A673 (cell line): ENCODE results near the gene CD72. TPM values are rescaled to one million over a fixed set of nuclear protein-coding genes. Genes with fewer than 3 reads are reported as not detected.
"Not testable (repeated sequence)": the region's sequence is repeated elsewhere in the genome, so short reads cannot be mapped to it uniquely, and the experiment has no call there.

Experiments used
- BruUV-seq: library from RNA; stranded (reverse); fragments of 400-500 nt; replicated peaks from 2 replicates; lab custom pipeline; 2021; lab: Mats Ljungman, UMichigan
- CTCF ChIA-PET: fragments of 300-600 bp; sonication (Branson Sonifier 250); formaldehyde crosslinking; loops from one replicate; lab custom pipeline; 2022; ENCODE audit warnings: antibody characterized with exemption; lab: Charles Lee
- POLR2A ChIA-PET: fragments of 300-600 bp; sonication (Branson Sonifier 250); formaldehyde crosslinking; loops from one replicate; lab custom pipeline; 2022; ENCODE audit warnings: antibody characterized with exemption; ENCODE audit not compliant: low non-redundant PET; lab: Charles Lee
- DNase-seq: peaks from one replicate; pipeline ENCODE4 v3.0.0-alpha.2; 2015; ENCODE audit warnings: low spot score
- H3K27ac ChIP-seq: fragments of 200-600 bp; sonication (generic); 2 replicates; pipeline ENCODE4 v1.5.1; 2016; ENCODE audit warnings: mixed run types, low read depth, mild to moderate bottlenecking, mixed read lengths, antibody characterized with exemption, low read length; ENCODE audit not compliant: poor library complexity, severe bottlenecking
- H3K27me3 ChIP-seq: fragments of 200-600 bp; sonication (generic); replicated peaks from 2 replicates; pipeline ENCODE4 v1.6.1; 2017; ENCODE audit warnings: mixed run types, low read depth, mild to moderate bottlenecking, mixed read lengths, antibody characterized with exemption, low read length; ENCODE audit not compliant: insufficient read depth, poor library complexity
- H3K36me3 ChIP-seq: fragments of 200-600 bp; sonication (generic); 2 replicates; pipeline ENCODE4 v1.6.1; 2016; ENCODE audit warnings: mixed run types, mild to moderate bottlenecking, mixed read lengths, antibody characterized with exemption, low read length; ENCODE audit not compliant: insufficient read depth, poor library complexity, severe bottlenecking
- H3K4me1 ChIP-seq: fragments of 200-600 bp; sonication (generic); 2 replicates; pipeline ENCODE4 v1.6.1; 2017; ENCODE audit warnings: mixed run types, mild to moderate bottlenecking, mixed read lengths, antibody characterized with exemption, low read length; ENCODE audit not compliant: insufficient read depth, poor library complexity, severe bottlenecking
- H3K4me3 ChIP-seq: fragments of 200-600 bp; sonication (generic); 2 replicates; pipeline ENCODE4 v1.5.1; 2016; ENCODE audit warnings: low read depth, mixed run types, mild to moderate bottlenecking, mixed read lengths, low read length; ENCODE audit not compliant: poor library complexity, severe bottlenecking
- H3K9me3 ChIP-seq: fragments of 200-600 bp; sonication (generic); 2 replicates; pipeline ENCODE4 v1.6.1; 2016; ENCODE audit warnings: mixed run types, low read depth, mild to moderate bottlenecking, mixed read lengths, antibody characterized with exemption, low read length; ENCODE audit not compliant: poor library complexity, severe bottlenecking
- EZH2 ChIP-seq: fragments of 200-600 bp; sonication (generic); IDR thresholded peaks from 2 replicates; pipeline ENCODE4 v1.6.1; 2017; ENCODE audit warnings: borderline replicate concordance, low read depth, mild to moderate bottlenecking, mixed read lengths, antibody characterized with exemption, low read length; ENCODE audit not compliant: poor library complexity, severe bottlenecking
- intact Hi-C: fragments of 100-400 bp; cut with micrococcal nuclease; formaldehyde crosslinking; loops from one replicate; pipeline ENCODE4 v1.10.0; 2022; ENCODE audit not compliant: unreplicated experiment
- total RNA-seq: library from RNA; stranded (reverse); gene quantifications from 2 replicates; pipeline ENCODE4 v1.2.3, GENCODE V29; 2021
- TF ChIP-seq, protein P1 (sequence below): fragments of 300-800, 200-600 bp; sonication (generic); conservative IDR thresholded peaks from 2 replicates; pipeline ENCODE4 v1.5.1; 2017; ENCODE audit warnings: low read depth, mild to moderate bottlenecking, antibody characterized with exemption, low read length, moderate library complexity, mixed read lengths

The CD72 gene
- total RNA-seq, 1 experiment from 2014 or later = not detected

DNA sequence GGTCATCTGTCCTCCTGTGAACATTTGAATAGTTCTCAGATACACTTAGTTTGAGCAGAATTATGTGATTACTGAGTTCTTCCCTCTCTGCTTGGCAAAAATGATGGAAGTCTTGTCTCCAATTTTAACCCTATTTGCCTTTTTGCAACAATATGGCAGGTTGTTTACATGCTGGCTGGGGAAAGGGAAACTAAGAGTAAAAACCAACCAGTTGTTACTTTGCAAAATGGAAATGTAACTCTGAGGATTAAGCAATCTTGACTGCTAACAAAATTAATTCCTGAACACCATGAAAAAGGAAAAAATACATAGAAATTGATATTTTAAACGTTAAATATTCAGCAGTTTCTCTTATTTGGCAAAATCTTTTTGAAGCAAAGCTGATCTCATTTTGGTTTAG lies 21.4 kb upstream of the CD72 start:
- H3K4me3 ChIP-seq = no peak overlapping the region
- BruUV-seq = no TSS peak
- H3K36me3 ChIP-seq = no peaks in the 10 kb centered on the region
- CTCF ChIA-PET = no interaction called here
- intact Hi-C loops = no loop called here
- POLR2A ChIA-PET = no interaction called here
- H3K27ac ChIP-seq = no peak overlapping the region
- H3K9me3 ChIP-seq = no peaks in the 10 kb centered on the region
- H3K4me1 ChIP-seq = no peaks in the 10 kb centered on the region
- no peaks in the 10 kb centered on the region for H3K27me3 ChIP-seq
- DNase-seq = no peak
- TF ChIP-seq, protein P1, sequence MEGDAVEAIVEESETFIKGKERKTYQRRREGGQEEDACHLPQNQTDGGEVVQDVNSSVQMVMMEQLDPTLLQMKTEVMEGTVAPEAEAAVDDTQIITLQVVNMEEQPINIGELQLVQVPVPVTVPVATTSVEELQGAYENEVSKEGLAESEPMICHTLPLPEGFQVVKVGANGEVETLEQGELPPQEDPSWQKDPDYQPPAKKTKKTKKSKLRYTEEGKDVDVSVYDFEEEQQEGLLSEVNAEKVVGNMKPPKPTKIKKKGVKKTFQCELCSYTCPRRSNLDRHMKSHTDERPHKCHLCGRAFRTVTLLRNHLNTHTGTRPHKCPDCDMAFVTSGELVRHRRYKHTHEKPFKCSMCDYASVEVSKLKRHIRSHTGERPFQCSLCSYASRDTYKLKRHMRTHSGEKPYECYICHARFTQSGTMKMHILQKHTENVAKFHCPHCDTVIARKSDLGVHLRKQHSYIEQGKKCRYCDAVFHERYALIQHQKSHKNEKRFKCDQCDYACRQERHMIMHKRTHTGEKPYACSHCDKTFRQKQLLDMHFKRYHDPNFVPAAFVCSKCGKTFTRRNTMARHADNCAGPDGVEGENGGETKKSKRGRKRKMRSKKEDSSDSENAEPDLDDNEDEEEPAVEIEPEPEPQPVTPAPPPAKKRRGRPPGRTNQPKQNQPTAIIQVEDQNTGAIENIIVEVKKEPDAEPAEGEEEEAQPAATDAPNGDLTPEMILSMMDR = no peak
- no peak for TF ChIP-seq EZH2

DNA sequence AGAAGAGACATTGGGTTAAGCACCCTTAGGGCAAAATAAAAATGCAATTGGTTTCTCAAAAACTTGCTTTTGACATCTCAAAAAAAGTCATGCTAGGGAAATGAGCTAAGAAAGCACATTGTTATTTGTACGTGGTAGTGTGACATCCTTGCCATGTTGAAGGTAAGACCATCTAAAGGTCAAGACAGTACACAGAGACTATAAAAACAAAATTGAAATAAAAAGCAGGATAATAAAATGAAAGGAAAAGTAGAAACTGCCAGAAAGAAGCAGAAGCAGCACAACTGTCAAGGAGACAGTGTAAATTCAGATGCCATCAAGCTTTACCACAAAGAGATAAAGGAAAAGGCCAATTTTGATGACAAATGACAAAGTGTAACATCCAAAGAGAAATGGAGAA lies 21.0 kb upstream of the CD72 start:
- H3K27ac ChIP-seq, H3K9me3 ChIP-seq, BruUV-seq, H3K4me3 ChIP-seq, POLR2A ChIA-PET, H3K4me1 ChIP-seq, DNase-seq, H3K36me3 ChIP-seq, H3K27me3 ChIP-seq, intact Hi-C loops, CTCF ChIA-PET: not testable (repeated sequence)

DNA sequence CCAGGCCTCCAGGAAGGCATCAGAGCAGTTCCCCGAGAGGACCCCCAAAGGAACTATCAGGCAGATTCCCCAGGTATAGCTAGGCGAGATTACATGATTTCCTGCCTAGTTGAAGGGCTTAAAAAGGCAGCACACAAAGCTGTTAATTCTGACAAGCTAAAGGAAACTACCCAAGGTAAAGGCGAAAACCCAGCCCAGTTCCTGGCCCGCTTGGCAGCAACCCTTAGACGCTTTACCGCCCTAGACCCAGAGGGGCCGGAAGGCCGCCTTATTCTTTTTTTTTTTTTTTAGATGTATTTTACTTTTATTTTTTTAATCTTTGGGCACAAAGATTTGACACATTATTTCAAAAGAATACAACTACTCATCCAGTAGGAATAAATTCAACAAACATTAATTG lies 20.5 kb upstream of the CD72 start:
- intact Hi-C loops, H3K27ac ChIP-seq, H3K4me1 ChIP-seq, H3K27me3 ChIP-seq, H3K9me3 ChIP-seq, POLR2A ChIA-PET, DNase-seq, H3K4me3 ChIP-seq, H3K36me3 ChIP-seq, BruUV-seq: not testable (repeated sequence)
- CTCF ChIA-PET = interaction anchor here (0.7 kb wide), 1 partner anchor 686 kb away, joined by 3 read pairs; no protein-coding TSS in a partner anchor

DNA sequence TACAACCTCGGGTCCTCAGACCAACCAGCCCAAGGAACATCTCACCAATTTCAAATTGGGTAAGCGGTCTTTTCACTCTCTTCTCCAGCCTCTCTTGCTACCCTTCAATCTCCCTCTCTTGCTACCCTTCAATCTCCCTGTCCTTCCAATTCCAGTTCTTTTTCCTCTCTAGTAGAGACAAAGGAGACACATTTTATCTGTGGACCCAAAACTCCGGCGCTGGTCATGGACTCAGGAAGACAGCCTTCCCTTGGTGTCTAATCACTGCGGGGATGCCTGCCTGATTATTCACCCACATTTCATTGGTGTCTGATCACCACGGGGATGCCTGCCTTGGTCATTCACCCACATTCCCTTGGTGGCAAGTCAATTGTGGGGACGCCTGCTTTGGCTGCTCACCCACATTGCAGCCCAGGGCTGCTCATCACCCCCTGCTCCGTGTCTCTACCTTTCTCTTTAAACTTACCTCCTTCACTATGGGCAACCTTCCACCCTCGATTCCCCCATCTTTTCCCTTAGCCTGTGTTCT lies 19.3 kb upstream of the CD72 start:
- intact Hi-C loops, H3K27ac ChIP-seq, H3K4me3 ChIP-seq, H3K36me3 ChIP-seq, H3K9me3 ChIP-seq, CTCF ChIA-PET, BruUV-seq, DNase-seq, H3K4me1 ChIP-seq, POLR2A ChIA-PET, H3K27me3 ChIP-seq: not testable (repeated sequence)

DNA sequence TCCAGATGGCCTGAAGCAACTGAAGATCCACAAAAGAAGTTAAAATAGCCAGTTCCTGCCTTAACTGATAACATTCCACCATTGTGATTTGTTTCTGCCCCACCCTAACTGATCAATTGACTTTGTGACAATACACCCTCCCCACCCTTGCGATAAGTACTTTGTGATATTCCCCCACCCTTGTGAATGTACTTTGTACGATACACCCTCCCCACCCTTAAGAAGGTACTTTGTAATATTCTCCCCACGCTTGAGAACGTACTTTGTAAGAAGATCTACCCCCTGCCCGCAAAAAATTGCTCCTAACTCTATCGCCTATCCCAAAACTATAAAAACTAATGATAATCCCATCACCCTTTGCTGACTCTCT lies 18.6 kb upstream of the CD72 start:
- H3K4me3 ChIP-seq, H3K27me3 ChIP-seq, DNase-seq, intact Hi-C loops, H3K27ac ChIP-seq, H3K36me3 ChIP-seq, CTCF ChIA-PET, H3K4me1 ChIP-seq, POLR2A ChIA-PET, H3K9me3 ChIP-seq, BruUV-seq: not testable (repeated sequence)
